MM.1S (cell line): ENCODE measurements around the gene KCNT1.

Experiments used
- EZH2phosphoT487 ChIP-seq: fragments of 300-600 bp; sonication (generic); IDR thresholded peaks from 2 replicates; pipeline ENCODE4 v1.6.1; 2018; ENCODE audit warnings: antibody characterized with exemption, low read length
- TF ChIP-seq, protein P1 (sequence below): fragments of 300-600 bp; sonication (generic); IDR thresholded peaks from 2 replicates; pipeline ENCODE4 v1.5.1; 2016; ENCODE audit warnings: antibody characterized with exemption, low read length, mixed read lengths

GRCh38 chr9:135826188-135826545, 124.2 kb downstream of the KCNT1 start:
- TF ChIP-seq, protein P1, sequence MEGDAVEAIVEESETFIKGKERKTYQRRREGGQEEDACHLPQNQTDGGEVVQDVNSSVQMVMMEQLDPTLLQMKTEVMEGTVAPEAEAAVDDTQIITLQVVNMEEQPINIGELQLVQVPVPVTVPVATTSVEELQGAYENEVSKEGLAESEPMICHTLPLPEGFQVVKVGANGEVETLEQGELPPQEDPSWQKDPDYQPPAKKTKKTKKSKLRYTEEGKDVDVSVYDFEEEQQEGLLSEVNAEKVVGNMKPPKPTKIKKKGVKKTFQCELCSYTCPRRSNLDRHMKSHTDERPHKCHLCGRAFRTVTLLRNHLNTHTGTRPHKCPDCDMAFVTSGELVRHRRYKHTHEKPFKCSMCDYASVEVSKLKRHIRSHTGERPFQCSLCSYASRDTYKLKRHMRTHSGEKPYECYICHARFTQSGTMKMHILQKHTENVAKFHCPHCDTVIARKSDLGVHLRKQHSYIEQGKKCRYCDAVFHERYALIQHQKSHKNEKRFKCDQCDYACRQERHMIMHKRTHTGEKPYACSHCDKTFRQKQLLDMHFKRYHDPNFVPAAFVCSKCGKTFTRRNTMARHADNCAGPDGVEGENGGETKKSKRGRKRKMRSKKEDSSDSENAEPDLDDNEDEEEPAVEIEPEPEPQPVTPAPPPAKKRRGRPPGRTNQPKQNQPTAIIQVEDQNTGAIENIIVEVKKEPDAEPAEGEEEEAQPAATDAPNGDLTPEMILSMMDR, result no peak
- TF ChIP-seq EZH2phosphoT487, result no peak
